NCI-H2081 treated with DMSO at 0.1 percent for 48 hours (cell line): Measurements from ENCODE around the gene BCAS4.
"Not testable (repeated sequence)": the region's sequence is repeated elsewhere in the genome, so short reads cannot be mapped to it uniquely, and the experiment has no call there.

Experiments used
- DNase-seq: peaks from one replicate; lab custom pipeline; 2025; lab: John Stamatoyannopoulos, UW

The BCAS4 gene

GRCh38 chr20:50771419-50772080 lies 23.3 kb upstream of the BCAS4 start:
- DNase-seq = not testable (repeated sequence)

DNA sequence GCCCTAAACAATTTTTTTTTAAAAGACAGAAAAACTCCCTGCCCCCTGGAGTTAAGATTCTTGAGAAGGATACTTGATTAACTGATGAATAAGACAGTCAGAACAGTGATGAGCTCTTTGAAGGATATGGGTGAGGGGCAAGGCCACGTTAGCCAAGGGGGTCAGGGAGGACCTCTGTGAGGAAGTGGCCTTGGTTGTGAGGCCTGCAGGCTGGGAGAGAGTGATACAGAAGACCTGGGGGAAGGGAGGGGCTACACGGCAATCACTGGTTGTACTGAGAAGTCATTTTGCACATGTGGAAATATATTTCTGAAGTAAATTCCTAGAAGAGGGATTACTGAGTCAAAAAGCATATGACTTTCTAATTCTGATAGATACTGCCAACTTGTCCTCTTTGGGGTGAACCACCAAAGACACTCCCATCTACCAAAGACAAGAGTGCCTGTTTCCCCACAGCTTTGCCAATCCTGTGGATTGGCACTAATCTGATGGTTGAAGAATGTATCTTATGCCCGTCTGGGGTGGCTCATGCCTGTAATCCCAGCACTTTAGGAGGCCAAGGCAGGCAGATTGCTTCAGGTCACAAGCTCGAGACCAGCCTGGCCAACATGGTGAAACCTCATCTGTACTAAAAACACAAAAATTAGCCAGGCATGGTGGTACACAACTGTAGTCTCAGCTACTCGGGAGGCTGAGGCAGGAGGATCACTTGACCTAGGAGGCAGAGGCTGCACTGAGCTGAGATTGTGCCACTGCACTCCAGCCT lies 22.3 kb upstream of the BCAS4 start:
- DNase-seq = no peak

- no peak for DNase-seq
Observed at GRCh38 chr20:50774515-50774914, 20.3 kb upstream of the BCAS4 start.

DNA sequence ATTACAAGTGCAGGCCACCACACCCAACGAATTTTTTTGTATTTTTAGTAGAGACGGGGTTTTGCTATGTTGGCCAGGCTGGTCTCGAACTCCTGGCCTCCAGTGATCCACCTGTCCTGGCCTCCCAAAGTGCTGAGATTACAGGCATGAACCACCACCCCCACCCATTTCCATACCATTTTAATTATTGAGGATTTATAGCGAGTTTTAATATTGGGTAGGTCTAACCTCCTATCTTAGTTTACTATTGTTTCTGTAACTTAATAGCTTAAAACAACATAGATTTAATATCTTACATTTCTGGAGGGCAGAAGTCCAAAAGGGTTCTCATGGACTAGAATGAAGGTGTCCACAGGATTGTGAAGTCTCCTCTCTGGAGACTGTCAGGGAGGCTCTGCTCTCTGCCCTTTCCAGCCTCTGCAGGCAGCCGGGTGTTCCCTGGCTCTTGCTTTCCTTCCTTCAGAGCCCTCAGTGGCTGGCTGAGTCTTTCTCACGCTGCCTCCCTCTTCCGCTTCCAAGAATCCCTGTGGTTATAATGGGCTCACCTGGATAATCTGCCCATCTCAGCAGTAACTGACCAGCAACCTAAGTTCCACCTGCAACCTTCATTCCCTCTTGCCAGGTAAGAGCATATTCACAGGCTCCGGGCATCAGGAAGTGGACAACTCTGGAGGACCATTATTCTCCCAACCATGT lies 18.6 kb upstream of the BCAS4 start:
- no peak for DNase-seq

DNA sequence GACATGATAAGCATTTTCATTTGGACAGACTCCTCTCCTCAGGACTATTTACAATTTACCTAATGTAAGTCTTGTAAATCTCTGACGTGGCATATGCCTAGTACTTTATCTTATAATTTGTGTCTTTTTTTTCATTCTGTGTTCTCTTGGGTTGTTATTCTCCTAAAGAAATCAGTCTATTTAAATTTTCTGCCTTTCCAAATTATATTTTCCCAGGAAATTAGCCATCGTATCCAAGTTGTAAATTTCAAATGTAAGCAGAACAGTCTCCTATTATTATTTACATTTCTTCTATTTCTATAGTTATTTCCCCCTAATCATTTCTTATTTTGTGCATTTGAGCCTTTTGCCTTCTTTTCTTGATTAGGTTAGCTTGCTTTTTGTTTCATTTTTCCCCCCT lies 17.5 kb upstream of the BCAS4 start:
- DNase-seq = no peak

DNA sequence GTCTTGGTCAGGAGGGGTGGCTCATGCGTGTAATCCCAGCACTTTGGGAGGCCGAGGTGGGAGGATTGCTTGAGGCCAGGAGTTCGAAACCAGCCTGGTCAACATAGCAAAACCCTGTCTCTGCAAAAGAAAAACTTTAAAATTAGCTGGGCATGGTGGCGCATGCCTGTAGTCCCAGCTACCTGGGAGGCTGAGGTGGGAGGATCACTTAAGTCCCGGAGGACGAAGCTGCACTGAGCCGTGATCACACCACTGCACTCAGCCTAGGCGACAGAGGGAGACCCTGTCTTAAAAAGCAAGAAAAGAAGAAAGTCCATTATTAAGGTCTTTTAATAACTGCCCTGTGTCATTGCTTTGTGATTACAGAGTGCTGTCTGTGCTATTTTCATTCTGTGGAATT lies 15.9 kb upstream of the BCAS4 start:
- DNase-seq = not testable (repeated sequence)

DNA sequence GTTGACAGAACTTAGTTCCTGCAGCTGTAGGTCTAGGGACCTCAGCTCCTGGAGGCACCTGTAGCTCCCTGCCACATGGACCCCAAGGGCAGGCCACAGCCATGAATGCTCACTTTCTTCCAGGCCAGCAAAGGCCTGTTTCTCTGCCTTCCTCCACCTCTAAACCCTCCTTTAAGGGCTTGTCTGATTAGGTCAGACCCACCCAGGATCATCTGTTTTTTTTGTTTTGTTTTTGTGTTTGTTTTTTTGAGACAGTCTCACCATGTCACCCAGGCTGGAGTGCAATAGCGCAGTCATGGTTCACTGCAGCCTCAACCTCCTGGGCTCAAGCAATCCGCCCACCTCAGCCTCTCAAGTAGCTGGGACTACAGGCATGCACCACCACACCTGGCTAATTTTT lies 11.5 kb upstream of the BCAS4 start:
- no peak for DNase-seq

- no peak for DNase-seq
Observed at GRCh38 chr20:50783903-50784302, 11.0 kb upstream of the BCAS4 start.

GRCh38 chr20:50784464-50784863 lies 10.4 kb upstream of the BCAS4 start:
- DNase-seq = no peak

DNA sequence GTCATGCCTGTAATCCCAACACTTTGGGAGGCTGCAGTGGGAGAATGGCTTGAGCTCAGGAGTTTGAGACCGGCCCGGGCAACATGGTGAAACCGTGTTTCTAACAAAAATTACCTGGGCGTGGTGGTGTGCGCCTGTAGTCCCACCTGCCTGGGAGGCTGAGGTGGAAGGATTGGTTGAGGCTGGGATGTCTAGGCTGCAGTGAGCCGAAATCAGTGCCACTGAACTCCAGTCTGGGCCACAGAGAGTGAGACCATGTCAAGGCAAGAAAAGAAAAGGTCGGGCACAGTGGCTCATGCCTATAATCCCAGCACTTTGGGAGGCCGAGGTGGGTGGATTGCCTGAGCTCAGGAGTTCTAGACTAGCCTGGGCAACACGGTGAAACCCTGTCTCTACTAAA lies 8.2 kb upstream of the BCAS4 start:
- no peak for DNase-seq

DNA sequence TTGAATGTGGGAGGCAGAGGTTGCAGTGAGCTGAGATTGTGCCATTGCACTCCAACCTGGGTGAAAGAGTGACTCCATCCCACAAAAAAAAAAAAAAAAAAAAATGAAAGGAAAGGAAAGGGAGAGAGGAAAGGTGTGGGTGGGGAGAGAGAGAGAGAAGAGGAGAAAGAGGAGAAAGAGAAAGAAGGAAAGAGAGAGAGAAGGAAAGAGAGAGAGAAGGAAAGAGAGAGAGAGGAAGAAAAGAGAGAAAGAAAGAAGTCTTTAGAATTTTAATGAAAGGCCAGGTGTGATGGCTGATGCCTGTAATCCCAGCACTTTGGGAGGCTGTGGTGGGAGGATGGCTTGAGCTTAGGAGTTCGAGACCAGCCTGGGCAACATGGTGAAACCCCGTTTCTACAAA lies 7.7 kb upstream of the BCAS4 start:
- no peak for DNase-seq

GRCh38 chr20:50788045-50788991 lies 6.5 kb upstream of the BCAS4 start:
- DNase-seq = no peak

DNA sequence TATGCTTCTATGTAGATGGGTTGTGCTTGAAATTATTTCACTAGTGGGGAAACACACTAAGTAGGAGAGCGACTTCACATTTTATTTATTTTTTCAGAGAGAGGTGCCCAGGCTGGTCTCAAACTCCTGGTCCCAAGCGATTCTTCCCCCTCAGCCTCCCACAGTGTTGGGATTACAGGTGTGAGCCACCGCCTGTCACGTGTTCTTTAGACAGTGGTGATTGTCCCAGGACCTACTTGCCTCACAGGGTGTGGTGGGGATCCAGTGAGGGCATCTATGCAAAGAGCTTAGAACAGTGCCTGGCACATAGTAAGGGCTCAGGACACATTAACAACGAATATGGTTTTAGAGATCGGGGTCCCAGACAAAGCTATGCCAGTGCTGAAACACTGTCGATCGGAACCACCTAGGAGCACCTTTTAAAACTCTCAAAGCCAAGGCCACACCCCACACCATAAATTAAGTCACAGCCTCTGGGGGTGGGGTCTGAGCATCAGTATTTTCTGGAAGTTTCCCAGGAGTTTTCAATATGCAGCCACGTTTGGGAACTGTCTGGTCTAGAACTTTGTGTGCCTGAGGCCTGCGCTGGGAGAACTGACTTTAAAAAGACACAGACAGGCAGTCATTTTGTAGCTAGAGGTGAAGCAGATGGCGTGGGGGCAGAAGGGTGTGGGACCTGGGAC lies 4.8 kb upstream of the BCAS4 start:
- no peak for DNase-seq

GRCh38 chr20:50790651-50791277 lies 4.1 kb upstream of the BCAS4 start:
- DNase-seq = no peak

DNA sequence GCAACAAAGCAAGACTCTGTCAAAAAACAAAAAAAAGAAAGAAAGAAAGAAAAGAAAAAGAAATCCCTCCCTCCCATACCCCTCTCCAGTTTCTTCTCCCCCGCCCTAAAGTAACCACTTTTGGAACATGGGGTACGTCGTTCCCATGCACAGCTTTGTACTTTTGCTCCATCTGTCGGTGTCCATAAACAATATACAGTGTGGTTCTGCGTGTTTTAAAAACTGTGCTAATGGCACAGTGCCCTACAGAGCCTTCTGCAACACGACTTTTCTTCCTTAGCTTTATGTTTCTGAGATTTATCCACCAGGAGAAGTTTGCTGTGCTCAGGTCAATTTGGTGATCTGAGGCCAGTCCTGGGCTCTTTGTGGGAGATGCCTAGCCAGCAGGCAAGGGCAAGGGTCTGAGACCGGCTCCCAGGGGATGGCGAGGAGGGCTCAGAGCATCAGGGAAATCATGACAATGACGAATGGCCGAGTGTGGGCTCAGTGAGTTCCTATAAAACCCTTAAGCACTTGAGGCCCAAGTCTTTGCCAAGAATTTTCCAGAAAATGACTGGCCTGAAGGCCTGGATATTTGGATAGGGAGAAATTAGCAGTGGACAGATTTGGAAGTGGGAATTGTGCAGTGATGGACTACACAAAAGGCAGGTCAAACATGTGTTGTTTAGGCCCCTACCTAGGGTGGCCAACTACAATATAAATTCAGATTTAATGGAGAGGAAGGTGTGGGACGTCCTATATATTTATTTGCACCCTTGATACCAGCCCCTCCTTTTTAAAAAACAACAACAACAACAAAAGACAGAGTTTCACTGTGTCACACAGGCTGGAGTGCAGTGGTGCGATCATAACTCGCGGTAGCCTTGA lies 1.9 kb upstream of the BCAS4 start:
- DNase-seq = no peak

DNA sequence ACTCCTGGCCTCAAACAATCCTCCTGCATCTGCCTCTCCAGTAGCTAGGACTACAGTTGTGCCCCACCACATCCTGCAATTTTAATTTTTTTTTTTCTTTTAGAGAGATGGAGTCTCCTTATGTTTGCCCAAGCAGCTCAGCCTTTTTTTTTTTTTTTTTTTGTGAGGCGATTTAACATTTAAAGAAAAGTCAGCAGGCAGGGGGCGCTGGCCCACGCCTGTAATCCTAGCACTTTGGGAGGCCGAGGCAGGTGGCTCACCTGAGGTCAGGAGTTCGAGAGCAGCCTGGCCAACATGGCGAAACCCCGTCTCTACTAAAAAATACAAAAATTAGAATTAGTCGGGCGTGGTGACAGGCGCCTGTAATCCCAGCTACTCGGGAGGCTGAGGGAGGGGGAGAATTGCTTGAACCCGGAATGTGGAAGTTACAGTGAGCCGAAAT lies 1.3 kb upstream of the BCAS4 start:
- DNase-seq = not testable (repeated sequence)

DNA sequence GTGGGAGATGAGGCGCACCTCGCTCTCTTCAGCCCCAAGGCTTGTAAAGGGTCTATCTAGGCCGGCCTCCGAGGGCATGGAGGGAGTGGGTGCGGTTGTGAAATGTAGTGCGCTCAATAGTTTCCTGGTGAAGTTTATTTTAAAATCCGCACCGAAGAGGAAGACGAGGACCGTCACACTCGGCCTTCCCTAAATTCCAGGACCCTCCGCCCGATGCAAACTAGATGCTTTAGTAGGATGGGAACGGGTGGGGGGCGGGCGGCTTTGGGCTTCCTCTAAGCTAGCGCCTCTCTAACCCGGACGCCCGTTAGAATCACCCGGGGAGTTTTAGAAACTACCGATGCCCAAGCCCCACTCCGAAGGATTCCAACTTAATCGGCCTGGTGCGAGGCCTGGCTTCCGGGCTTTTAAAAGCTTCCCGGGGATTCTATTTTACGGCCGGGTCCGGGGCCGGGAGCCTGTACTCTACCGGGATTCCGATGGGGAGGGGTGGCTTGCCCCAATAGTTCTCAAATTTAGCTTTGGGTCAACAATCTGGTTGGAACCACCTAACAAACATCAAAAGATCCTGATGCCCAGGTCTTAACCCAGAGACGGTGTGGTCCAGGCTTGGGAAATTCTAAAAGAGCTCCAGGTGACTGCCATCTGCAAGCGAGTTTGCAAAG lies 548 bp upstream of the BCAS4 start:
- DNase-seq = no peak

DNA sequence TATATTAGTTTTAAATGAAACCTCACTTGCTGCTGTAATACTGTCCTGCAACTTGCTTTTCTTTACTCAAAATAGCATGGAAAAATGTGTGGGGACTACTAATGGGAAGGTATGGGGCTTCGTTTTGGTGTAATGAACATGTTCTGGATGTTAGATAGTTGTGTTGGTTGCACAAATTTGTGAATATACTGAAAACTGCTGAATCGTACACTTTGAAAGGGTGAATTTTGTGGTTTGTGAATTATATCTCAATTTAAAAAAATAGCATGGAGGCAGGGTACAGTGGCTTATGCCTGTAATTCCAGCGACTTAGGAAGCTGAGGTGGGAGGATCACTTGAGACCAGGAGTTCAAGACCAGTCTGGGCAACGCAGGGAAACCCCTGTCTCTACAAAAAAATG lies 2.3 kb downstream of the BCAS4 start:
- no peak for DNase-seq

DNA sequence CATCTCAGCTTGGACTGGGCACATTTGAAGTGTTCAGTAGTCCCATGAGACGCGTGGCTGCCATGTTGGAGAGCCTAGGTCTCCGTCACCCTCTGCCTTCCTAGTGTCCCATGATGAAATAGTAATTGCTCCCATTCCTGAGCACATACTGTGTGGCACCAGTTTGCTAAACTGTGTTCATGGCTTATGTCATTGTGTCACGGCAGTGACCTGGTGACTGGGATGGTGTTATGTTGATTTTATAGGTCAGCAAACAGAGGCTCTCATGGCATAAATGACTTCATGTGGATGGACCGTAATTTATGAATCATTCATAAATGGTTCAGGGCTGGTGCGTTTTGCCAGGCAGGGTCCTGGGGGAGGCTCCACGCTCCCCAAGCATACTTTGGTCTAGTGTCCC lies 3.8 kb downstream of the BCAS4 start:
- no peak for DNase-seq
